SJCRH30 (cell line): ENCODE results near the gene MADCAM1. TPM values are rescaled to one million over a fixed set of nuclear protein-coding genes. Genes with fewer than 3 reads are reported as not detected.
"Not testable (repeated sequence)": the region's sequence is repeated elsewhere in the genome, so short reads cannot be mapped to it uniquely, and the experiment has no call there.

Experiments
- DNase-seq, 2 experiments: peaks; one replicate each; pipeline ENCODE4 v3.0.0-alpha.2; 2015 to 2020
- H3K27ac ChIP-seq: fragments of 250-450 bp; sonication (Bioruptor Pico); 2 replicates; pipeline ENCODE4 v1.5.1; 2020; ENCODE audit warnings: mild to moderate bottlenecking, moderate library complexity
- H3K27me3 ChIP-seq: fragments of 250-450 bp; sonication (Bioruptor Pico); 2 replicates; pipeline ENCODE4 v1.5.1; 2020; ENCODE audit warnings: mild to moderate bottlenecking, moderate library complexity
- H3K36me3 ChIP-seq: fragments of 250-450 bp; sonication (Bioruptor Pico); 2 replicates; pipeline ENCODE4 v1.5.1; 2020; ENCODE audit warnings: mild to moderate bottlenecking, moderate library complexity
- H3K4me1 ChIP-seq: fragments of 250-450 bp; sonication (Bioruptor Pico); 2 replicates; pipeline ENCODE4 v1.5.1; 2020; ENCODE audit warnings: mild to moderate bottlenecking, moderate library complexity
- H3K4me3 ChIP-seq: fragments of 250-450 bp; sonication (Bioruptor Pico); 2 replicates; pipeline ENCODE4 v1.5.1; 2020; ENCODE audit warnings: mild to moderate bottlenecking, moderate library complexity
- H3K9me3 ChIP-seq: fragments of 250-450 bp; sonication (Bioruptor Pico); replicated peaks from 2 replicates; pipeline ENCODE4 v1.5.1; 2020; ENCODE audit warnings: mild to moderate bottlenecking, moderate library complexity
- total RNA-seq: library from RNA; depleted of rRNA; stranded (reverse); fragments of >200 nt; shearing (Covaris generic); gene quantifications from 2 replicates; pipeline ENCODE4 v1.2.3, GENCODE V29; 2014; rRNA removed

Gene MADCAM1
- total RNA-seq = 0.18 TPM in 1 of 2 replicates, not detected in the other

- Histone ChIP-seq H3K4me1 (no peaks in the 10 kb centered on the region), H3K9me3 (no peaks in the 10 kb centered on the region), H3K36me3 (no peaks in the 10 kb centered on the region), H3K27ac (no peak within 1 kb of the TSS), H3K27me3 (no peaks in the 10 kb centered on the region), H3K4me3 (no peak within 1 kb of the TSS)
- no peak for DNase-seq
Measured at GRCh38 chr19:496112-496665, at the start of gene MADCAM1. MADCAM1 (plus strand) TSS chr19:496486; CDS start chr19:496500, 14 bp downstream.

- Histone ChIP-seq H3K36me3 (no peaks in the 10 kb centered on the region), H3K4me1 (peaks cover 3% of the 10 kb centered on the region; the same call in 1 of the 2 replicates), H3K27ac (no peak overlapping the region), H3K4me3 (no peak overlapping the region), H3K27me3 (no peaks in the 10 kb centered on the region), H3K9me3 (no peaks in the 10 kb centered on the region)
- DNase-seq = no peak
Measured at GRCh38 chr19:447064-447426, 49.2 kb upstream of the MADCAM1 start.

- Histone ChIP-seq H3K4me1 (peaks cover 3% of the 10 kb centered on the region; the same call in 1 of the 2 replicates), H3K36me3 (no peaks in the 10 kb centered on the region), H3K27ac (peak overlapping the region; percentile 47; the same call in 1 of the 2 replicates), H3K27me3 (no peaks in the 10 kb centered on the region), H3K4me3 (peak overlapping the region; percentile 25), H3K9me3 (no peaks in the 10 kb centered on the region)
- DNase-seq = peak; percentile 58 to 65
Measured at GRCh38 chr19:447816-448560, 48.3 kb upstream of the MADCAM1 start.

DNA sequence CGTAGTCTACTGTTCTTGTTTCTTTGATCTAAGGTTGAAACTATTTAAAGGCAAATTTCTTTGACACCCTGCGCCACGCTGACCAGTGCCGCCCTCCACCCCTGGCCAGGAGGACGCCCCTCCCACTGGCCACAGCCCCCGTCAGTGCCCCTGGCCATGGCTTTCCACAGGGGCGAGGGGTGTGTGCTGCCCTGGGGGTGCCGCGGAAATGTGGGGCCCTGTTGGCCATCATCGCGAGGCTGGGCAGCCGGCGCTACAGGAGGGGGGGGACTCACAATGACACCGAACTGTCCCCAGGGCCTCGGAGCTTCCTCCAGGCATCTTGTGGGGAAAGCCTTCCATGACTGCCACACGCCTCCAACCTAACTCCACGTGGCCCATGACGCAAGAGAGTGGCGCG, 46.4 kb upstream of the MADCAM1 start:
- no peak overlapping the region for H3K4me3 ChIP-seq
- H3K4me1 ChIP-seq = peaks cover 3% of the 10 kb centered on the region; the same call in 1 of the 2 replicates
- no peaks in the 10 kb centered on the region for H3K27me3 ChIP-seq
- no peak for DNase-seq
- H3K27ac ChIP-seq = no peak overlapping the region
- H3K36me3 ChIP-seq = no peaks in the 10 kb centered on the region
- H3K9me3 ChIP-seq = no peaks in the 10 kb centered on the region

DNA sequence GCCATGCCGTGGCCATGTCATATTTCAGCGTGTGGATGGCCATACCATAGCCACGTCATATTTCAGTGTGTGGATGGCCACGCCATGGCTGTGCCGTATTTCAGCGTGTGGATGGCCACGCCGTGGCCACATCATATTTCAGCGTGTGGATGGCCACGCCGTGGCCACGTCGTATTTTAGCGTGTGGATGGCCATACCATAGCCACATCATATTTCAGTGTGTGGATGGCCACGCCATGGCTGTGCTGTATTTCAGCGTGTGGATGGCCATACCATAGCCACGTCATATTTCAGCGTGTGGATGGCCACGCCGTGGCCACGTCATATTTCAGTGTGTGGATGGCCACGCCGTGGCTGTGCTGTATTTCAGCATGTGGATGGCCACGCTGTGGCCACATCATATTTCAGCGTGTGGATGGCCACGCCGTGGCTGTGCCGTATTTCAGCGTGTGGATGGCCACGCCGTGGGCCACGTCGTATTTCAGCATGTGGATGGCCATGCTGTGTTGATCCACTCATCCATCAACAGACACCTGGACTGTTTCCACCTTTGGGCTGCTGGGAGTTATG, 45.3 kb upstream of the MADCAM1 start:
- H3K9me3 ChIP-seq, H3K4me3 ChIP-seq, H3K36me3 ChIP-seq, H3K4me1 ChIP-seq, DNase-seq, H3K27ac ChIP-seq, H3K27me3 ChIP-seq: not testable (repeated sequence)

GRCh38 chr19:452829-453228, 43.5 kb upstream of the MADCAM1 start:
- Histone ChIP-seq H3K27me3 (no peaks in the 10 kb centered on the region), H3K36me3 (no peaks in the 10 kb centered on the region), H3K27ac (no peak overlapping the region), H3K4me1 (peaks cover 3% of the 10 kb centered on the region; the same call in 1 of the 2 replicates), H3K9me3 (no peaks in the 10 kb centered on the region), H3K4me3 (no peak overlapping the region)
- DNase-seq = no peak

DNA sequence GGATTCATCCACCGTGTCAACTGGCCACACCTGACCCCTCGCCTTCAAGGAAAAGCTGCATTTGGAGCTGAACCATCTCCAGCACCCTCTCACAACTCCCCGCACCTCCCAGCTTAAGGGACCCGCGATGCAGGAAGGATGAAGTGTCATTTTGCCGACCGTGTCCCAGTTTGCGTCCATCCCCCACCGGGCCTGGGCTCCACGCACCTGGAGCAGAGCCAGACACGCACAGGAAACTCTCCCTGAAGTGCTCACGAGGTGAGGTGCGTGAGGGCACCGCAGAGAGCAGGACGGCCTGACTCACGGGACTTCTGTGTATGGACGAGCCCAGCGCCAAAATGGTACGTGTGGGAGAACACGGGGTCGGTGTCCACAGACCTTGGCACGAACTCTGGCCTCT, 42.7 kb upstream of the MADCAM1 start:
- Histone ChIP-seq H3K27ac (no peak overlapping the region), H3K9me3 (no peaks in the 10 kb centered on the region), H3K4me3 (no peak overlapping the region), H3K4me1 (no peaks in the 10 kb centered on the region), H3K36me3 (no peaks in the 10 kb centered on the region), H3K27me3 (no peaks in the 10 kb centered on the region)
- DNase-seq = no peak

DNA sequence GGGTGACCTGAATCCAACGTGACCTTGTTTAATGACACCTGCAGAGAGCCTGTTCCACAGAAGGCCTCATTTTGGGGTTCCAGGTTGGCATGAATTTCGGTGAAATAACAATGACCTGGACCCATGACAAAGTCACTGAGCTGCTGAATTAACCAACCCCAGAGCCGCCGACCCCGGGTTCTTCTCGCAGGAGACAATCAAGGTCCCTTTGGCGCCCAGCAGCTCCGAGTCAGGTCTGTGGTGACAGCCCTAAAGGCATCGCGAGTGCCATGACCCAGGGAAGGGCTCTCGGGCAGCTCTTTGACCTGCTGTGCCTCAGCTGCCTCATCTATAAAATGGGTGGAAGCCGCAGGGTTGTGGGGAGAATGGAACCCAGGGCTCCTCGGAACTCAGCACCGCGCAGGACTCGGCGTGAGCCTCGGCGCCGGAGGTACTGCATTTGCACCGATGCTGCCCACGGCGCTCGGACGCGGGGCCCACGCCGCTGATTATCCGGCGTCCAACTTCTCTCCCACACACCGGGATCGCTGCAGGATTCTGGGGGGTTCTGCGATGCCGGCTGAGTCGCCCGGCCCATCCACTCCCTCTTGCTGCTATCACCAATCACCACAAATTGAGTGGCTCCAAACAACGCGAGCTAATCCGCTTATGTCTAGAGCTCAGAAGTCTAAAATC, 41.1 kb upstream of the MADCAM1 start:
- Histone ChIP-seq H3K4me3 (no peak overlapping the region), H3K27ac (no peak overlapping the region), H3K36me3 (no peaks in the 10 kb centered on the region), H3K27me3 (no peaks in the 10 kb centered on the region), H3K9me3 (no peaks in the 10 kb centered on the region), H3K4me1 (no peaks in the 10 kb centered on the region)
- DNase-seq = no peak

- Histone ChIP-seq H3K27me3 (no peaks in the 10 kb centered on the region), H3K27ac (no peak overlapping the region)
Measured at GRCh38 chr19:455851-456546, 40.3 kb upstream of the MADCAM1 start.

GRCh38 chr19:456547-457110, 39.7 kb upstream of the MADCAM1 start:
- Histone ChIP-seq H3K4me3 (no peak overlapping the region), H3K27me3 (no peaks in the 10 kb centered on the region), H3K9me3 (no peaks in the 10 kb centered on the region), H3K4me1 (no peaks in the 10 kb centered on the region), H3K27ac (no peak overlapping the region), H3K36me3 (no peaks in the 10 kb centered on the region)
- no peak for DNase-seq

More at GRCh38 chr19:455851-456546, 40.3 kb upstream of the MADCAM1 start:
- no peaks in the 10 kb centered on the region for H3K9me3 ChIP-seq
- no peak for DNase-seq
- H3K4me1 ChIP-seq = no peaks in the 10 kb centered on the region
- H3K4me3 ChIP-seq = no peak overlapping the region
- no peaks in the 10 kb centered on the region for H3K36me3 ChIP-seq

DNA sequence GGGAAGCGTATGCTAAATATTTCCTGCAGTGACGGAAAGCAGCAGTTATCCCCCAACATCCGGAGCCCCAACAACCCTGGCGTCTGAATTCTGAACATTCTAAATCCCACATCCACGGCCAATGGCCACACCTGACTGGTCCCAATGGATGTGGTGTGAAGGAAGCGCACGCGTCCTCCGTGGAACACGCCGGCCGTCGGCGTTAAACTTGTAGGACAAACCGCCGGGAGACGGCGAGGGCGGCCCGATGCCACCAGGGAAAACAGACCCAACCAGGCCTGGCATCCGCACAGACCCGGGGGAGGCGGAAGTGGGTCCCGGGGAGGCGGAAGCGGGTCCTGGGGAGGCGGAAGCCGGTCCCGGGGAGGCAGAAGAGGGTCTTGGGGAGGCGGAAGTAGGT, 38.6 kb upstream of the MADCAM1 start:
- H3K27me3 ChIP-seq = no peaks in the 10 kb centered on the region
- no peaks in the 10 kb centered on the region for H3K36me3 ChIP-seq
- no peak for DNase-seq
- no peaks in the 10 kb centered on the region for H3K4me1 ChIP-seq
- H3K4me3 ChIP-seq = no peak overlapping the region
- H3K27ac ChIP-seq = no peak overlapping the region
- H3K9me3 ChIP-seq = no peaks in the 10 kb centered on the region

DNA sequence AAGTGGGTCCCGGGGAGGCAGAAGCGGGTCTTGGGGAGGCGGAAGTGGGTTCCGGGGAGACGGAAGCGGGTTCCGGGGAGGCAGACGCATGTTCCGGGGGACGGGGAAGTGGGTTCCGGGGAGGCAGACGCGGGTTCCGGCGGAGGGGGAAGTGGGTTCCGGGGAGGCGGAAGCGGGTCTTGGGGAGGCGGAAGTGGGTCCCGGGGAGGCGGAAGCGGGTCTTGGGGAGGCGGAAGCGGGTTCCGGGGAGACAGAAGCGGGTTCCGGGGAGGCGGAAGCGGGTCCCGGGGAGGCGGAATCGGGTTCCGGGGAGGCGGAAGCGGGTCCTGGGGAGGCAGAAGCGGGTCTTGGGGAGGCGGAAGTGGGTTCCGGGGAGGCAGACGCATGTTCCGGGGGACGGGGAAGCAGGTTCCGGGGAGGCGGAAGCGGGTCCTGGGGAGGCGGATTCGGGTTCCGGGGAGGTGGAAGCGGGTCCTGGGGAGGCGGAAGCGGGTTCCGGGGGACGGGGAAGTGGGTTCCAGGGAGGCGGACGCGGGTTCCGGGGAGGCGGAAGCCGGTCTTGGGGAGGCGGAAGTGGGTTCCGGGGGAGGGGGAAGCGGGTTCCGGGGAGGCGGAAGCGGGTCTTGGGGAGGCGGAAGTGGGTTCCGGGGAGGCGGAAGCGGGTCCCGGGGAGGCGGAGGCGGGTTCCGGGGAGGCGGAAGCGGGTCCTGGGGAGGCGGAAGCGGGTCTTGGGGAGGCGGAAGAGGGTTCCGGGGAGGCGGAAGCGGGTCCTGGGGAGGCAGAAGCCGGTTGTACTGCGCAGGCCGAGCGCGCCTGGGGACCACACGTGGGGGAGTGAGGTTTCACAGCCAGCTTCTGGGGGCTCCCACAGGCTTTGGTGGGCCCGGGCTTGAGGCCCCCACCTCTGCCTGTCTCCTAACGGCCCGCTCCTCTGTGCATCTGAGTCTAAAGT, 37.9 kb upstream of the MADCAM1 start:
- H3K9me3 ChIP-seq = no peaks in the 10 kb centered on the region
- H3K27me3 ChIP-seq = no peaks in the 10 kb centered on the region
- H3K4me3 ChIP-seq = no peak overlapping the region
- no peak for DNase-seq
- no peaks in the 10 kb centered on the region for H3K4me1 ChIP-seq
- H3K36me3 ChIP-seq = no peaks in the 10 kb centered on the region
- H3K27ac ChIP-seq = no peak overlapping the region

- H3K4me3 ChIP-seq = peak overlapping the region; percentile 62
- no peaks in the 10 kb centered on the region for H3K4me1 ChIP-seq
- DNase-seq = peak; percentile 70 to 75
- H3K27ac ChIP-seq = peak overlapping the region; percentile 47
- no peaks in the 10 kb centered on the region for H3K9me3 ChIP-seq
- H3K36me3 ChIP-seq = no peaks in the 10 kb centered on the region
- H3K27me3 ChIP-seq = no peaks in the 10 kb centered on the region
Measured at GRCh38 chr19:459724-460511, 36.4 kb upstream of the MADCAM1 start.
